ENCODE results near the gene TLX2. TPM values are rescaled to one million over a fixed set of nuclear protein-coding genes. Genes with fewer than 3 reads are reported as not detected.

The TLX2 gene
- total and polyA plus RNA-seq, 2 of the 8 experiments (the other 6 are each of a cell fraction or from before 2014, with no cell fraction given), result 0.06 to 0.17 TPM

DNA sequence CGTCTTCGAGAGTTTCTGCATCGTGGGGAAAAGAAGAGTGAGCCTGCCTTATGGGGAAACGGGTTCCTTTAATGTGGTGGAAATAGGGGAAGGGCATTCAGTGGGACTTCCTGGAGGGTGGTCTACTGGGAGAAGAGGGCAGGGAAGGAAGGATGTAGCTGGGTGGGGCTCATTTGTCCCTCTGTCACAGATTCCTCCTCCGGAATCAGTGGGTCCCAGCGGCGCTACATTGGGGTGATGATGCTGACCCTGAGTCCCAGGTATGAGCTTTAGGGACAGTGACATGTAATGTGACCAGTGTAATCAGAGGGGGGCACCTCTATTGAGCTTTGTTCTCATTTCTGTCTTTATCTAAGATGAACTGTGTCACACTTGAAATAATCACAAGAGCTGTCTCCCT is 17.4 kb downstream of the TLX2 start:
- H2BK20ac ChIP-seq (ENCODE audit: low read length), result no peak overlapping the region
- no peaks in the 10 kb centered on the region; a peak in 1 of 7 replicates for H3K27me3 ChIP-seq (replicated peaks in 1 of 4; ENCODE audit: control insufficient read depth in 3 of 4, extremely low read depth in 1 of 4, insufficient read depth in 3 of 4, low read length in 3 of 4)
- DNase-seq (ENCODE audit: low read depth in 1 of 2, low spot score in 2 of 2) (no peak), FAIRE-seq (no peak)
- H3K9me3 ChIP-seq (ENCODE audit: insufficient read depth in 2 of 2, low read depth in 1 of 2, low read length in 1 of 2), result no peaks in the 10 kb centered on the region
- 95% methylated on average over 7 of the region's 7 CpGs; no CpG with 5 or more reads in 1 of the 2 experiments for WGBS, 2 experiments (ENCODE audit: extremely low coverage in 1 of 2, insufficient coverage in 1 of 2, insufficient read length in 1 of 2, insufficient replicate concordance in 2 of 2, low coverage in 1 of 2, low lambda C conversion rate in 2 of 2, missing lambda C conversion rate in 1 of 2)
- H3K9ac ChIP-seq (replicated peaks in 1 of 4; ENCODE audit: extremely low read depth in 1 of 4, low read depth in 3 of 4, low read length in 3 of 4), result no peak overlapping the region
- H4K5ac ChIP-seq (ENCODE audit: insufficient read length, low read depth, low read length), result no peak overlapping the region
- no peak overlapping the region for H2BK5ac ChIP-seq (ENCODE audit: low read depth, low read length)
- H3K4me1 ChIP-seq (replicated peaks in 1 of 4; ENCODE audit: control insufficient read depth in 3 of 4, insufficient read depth in 4 of 4, low read length in 3 of 4), result peaks cover 4 to 13% (median 6%) of the 10 kb centered on the region in 4 experiments; a peak in 6 of 7 replicates
- H4K8ac ChIP-seq (ENCODE audit: extremely low read depth, insufficient read depth, low read length), result no peak overlapping the region
- H2AFZ ChIP-seq (ENCODE audit: low read length), result no peak overlapping the region
- H3K23me2 ChIP-seq (ENCODE audit: low read depth, low read length), result peaks cover 9% of the 10 kb centered on the region; the same call in 1 of the 2 replicates
- H3K23ac ChIP-seq (ENCODE audit: insufficient read length), result no peak overlapping the region
- H3K4me3 ChIP-seq (ENCODE audit: extremely low read depth in 1 of 4, insufficient read depth in 2 of 4, low read depth in 3 of 4, low read length in 4 of 4), result no peak overlapping the region
- no peak overlapping the region for H3K27ac ChIP-seq (ENCODE audit: low read depth, low read length)
- peaks cover 4 to 27% (median 21%) of the 10 kb centered on the region in 4 experiments; a peak in 7 of 8 replicates for H3K36me3 ChIP-seq (ENCODE audit: control insufficient read depth in 2 of 4, insufficient read depth in 4 of 4, low read length in 3 of 4)
- H4K91ac ChIP-seq (replicated peaks; ENCODE audit: insufficient read length, low read length), result no peak overlapping the region
- H3K4ac ChIP-seq (replicated peaks; ENCODE audit: insufficient read length, low read depth, low read length), result no peak overlapping the region
- no peak overlapping the region for H2BK120ac ChIP-seq (replicated peaks; ENCODE audit: low read depth, low read length)
- no peak overlapping the region for H3K18ac ChIP-seq (ENCODE audit: extremely low read depth, low read length)
- TF ChIP-seq, protein P1, sequence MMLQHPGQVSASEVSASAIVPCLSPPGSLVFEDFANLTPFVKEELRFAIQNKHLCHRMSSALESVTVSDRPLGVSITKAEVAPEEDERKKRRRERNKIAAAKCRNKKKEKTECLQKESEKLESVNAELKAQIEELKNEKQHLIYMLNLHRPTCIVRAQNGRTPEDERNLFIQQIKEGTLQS (IDR thresholded peaks at IDR 0.05; ENCODE audit: insufficient read depth, low read depth, low read length), result no peak
- TF ChIP-seq CHD1 (IDR thresholded peaks at IDR 0.05; ENCODE audit: low read depth, low read length) (no peak), KDM5A (IDR thresholded peaks at IDR 0.05; ENCODE audit: low read length) (no peak), SIRT6 (IDR thresholded peaks at IDR 0.05; ENCODE audit: low read length) (no peak), POLR2AphosphoS5 (IDR thresholded peaks at IDR 0.05; ENCODE audit: low read depth, low read length) (no peak; the same call in 1 of the 2 replicates), RBBP5 (IDR thresholded peaks at IDR 0.05; ENCODE audit: borderline replicate concordance, low read depth, low read length) (no peak), JUND (IDR thresholded peaks at IDR 0.05; ENCODE audit: low read length) (no peak), RNF2 (IDR thresholded peaks at IDR 0.05; ENCODE audit: borderline replicate concordance, low read depth, low read length, missing control alignments, poor library complexity, severe bottlenecking) (no peak), BACH1 (IDR thresholded peaks at IDR 0.05; ENCODE audit: low read length) (no peak), HDAC2 (IDR thresholded peaks at IDR 0.05; ENCODE audit: borderline replicate concordance in 1 of 2, low read depth in 2 of 2, low read length in 2 of 2) (no peak)
- peaks cover 10% of the 10 kb centered on the region for H3K79me1 ChIP-seq (ENCODE audit: low read depth, low read length)
- H3K79me2 ChIP-seq (ENCODE audit: control insufficient read depth in 1 of 2, insufficient read depth in 2 of 2, low read length in 2 of 2), result peaks cover 0 to 18% of the 10 kb centered on the region in 2 experiments; a peak in 2 of 4 replicates
- no peak overlapping the region for H2AK5ac ChIP-seq (ENCODE audit: low read depth, low read length)
- H2BK12ac ChIP-seq (ENCODE audit: low read depth, low read length), result no peak overlapping the region
- no peak overlapping the region for H3K14ac ChIP-seq (ENCODE audit: insufficient read length)
- H3K4me2 ChIP-seq (ENCODE audit: insufficient read depth in 1 of 2, low read depth in 2 of 2, low read length in 2 of 2), result no peak overlapping the region; a peak in 1 of 4 replicates
- POLR2A ChIA-PET (ENCODE audit: partially characterized antibody), result interaction anchor here (1.3 to 5.9 kb wide), 6 partner anchors 7 to 42 kb away, joined by 3 to 73 read pairs (median 14); partner anchors contain the start of genes LBX2 and LOXL3
- H4K20me1 ChIP-seq (replicated peaks in 1 of 2; ENCODE audit: control insufficient read depth in 1 of 2, insufficient read depth in 2 of 2, low read length in 2 of 2), result peaks cover 6 to 11% of the 10 kb centered on the region in 2 experiments
- no peak overlapping the region for H2BK15ac ChIP-seq (ENCODE audit: low read length)
- CTCF ChIA-PET (ENCODE audit: partially characterized antibody), result interaction anchor here (0.8 to 7.0 kb wide), 10 partner anchors 9 to 56 kb away, joined by 3 to 53 read pairs (median 5); partner anchors contain the start of genes CCDC142 and TTC31
- no peak overlapping the region for H3K56ac ChIP-seq (replicated peaks; ENCODE audit: insufficient read length, low read depth, low read length)

Data from H1 (cell line).